Mesenchymal stem cell (in vitro differentiated cells and primary cell): ENCODE results near the gene SPINT2.
A peak's percentile ranks its signal among the peaks of the same experiment; 100 is the strongest.

Experiments used
- DNase-seq: peaks from one replicate; pipeline ENCODE4 v3.0.0-alpha.2; 2013
- H2AFZ ChIP-seq: one replicate; pipeline ENCODE4 v1.6.1; 2013; ENCODE audit warnings: low read depth, mild to moderate bottlenecking, control low read depth, inconsistent platforms, low read length, moderate library complexity
- H2AK5ac ChIP-seq: 2 replicates; pipeline ENCODE4 v1.6.1; 2013; ENCODE audit warnings: low read length, moderate library complexity, mild to moderate bottlenecking, inconsistent platforms; ENCODE audit not compliant: severe bottlenecking
- H2BK120ac ChIP-seq: one replicate; pipeline ENCODE4 v1.6.1; 2013; ENCODE audit warnings: low read depth, mild to moderate bottlenecking, inconsistent platforms, low read length, moderate library complexity
- H2BK12ac ChIP-seq, 2 experiments: one replicate each; pipeline ENCODE4 v1.6.1; 2013; ENCODE audit warnings: inconsistent platforms in 2 of 2, low read length in 2 of 2, mild to moderate bottlenecking in 2 of 2, moderate library complexity in 2 of 2, control low read depth in 1 of 2
- H2BK15ac ChIP-seq: one replicate; pipeline ENCODE4 v1.6.1; 2013; ENCODE audit warnings: mild to moderate bottlenecking, low read depth, inconsistent platforms; ENCODE audit not compliant: poor library complexity, severe bottlenecking
- H2BK5ac ChIP-seq: 2 replicates; pipeline ENCODE4 v1.6.1; 2013; ENCODE audit warnings: low read depth, mild to moderate bottlenecking, low read length, control low read depth, inconsistent platforms; ENCODE audit not compliant: poor library complexity, severe bottlenecking
- H3K14ac ChIP-seq, 2 experiments: one replicate each; pipeline ENCODE4 v1.6.1; 2013; ENCODE audit warnings: inconsistent platforms in 2 of 2, low read length in 2 of 2, control low read depth in 1 of 2, mild to moderate bottlenecking in 1 of 2, moderate library complexity in 1 of 2
- H3K18ac ChIP-seq, 2 experiments: one replicate each; pipeline ENCODE4 v1.6.1; 2013; ENCODE audit warnings: inconsistent platforms in 2 of 2, low read length in 2 of 2, control low read depth in 1 of 2, low read depth in 1 of 2, mild to moderate bottlenecking in 1 of 2
- H3K23ac ChIP-seq, 2 experiments: one replicate each; pipeline ENCODE4 v1.6.1; 2013; ENCODE audit warnings: inconsistent platforms in 2 of 2, low read length in 2 of 2, mild to moderate bottlenecking in 2 of 2, moderate library complexity in 2 of 2, control low read depth in 1 of 2
- H3K27ac ChIP-seq: 2 replicates; pipeline ENCODE4 v1.5.1; 2013; ENCODE audit warnings: mild to moderate bottlenecking, moderate library complexity, low read length, control low read depth, inconsistent platforms; ENCODE audit not compliant: poor library complexity, severe bottlenecking
- H3K27me3 ChIP-seq, 2 experiments: 2 replicates each; pipeline versions ENCODE4 v1.6.1 to v1.7.0; 2013; ENCODE audit warnings: low read length in 2 of 2, mild to moderate bottlenecking in 2 of 2, moderate library complexity in 2 of 2, control low read depth in 1 of 2, inconsistent platforms in 1 of 2; ENCODE audit not compliant: control insufficient read depth in 1 of 2, insufficient read depth in 1 of 2
- H3K36me3 ChIP-seq, 2 experiments: 2 replicates each; pipeline versions ENCODE4 v1.6.1 to v1.7.0; 2013; ENCODE audit warnings: low read length in 2 of 2, control low read depth in 1 of 2, inconsistent platforms in 1 of 2, low read depth in 1 of 2, mild to moderate bottlenecking in 1 of 2; ENCODE audit not compliant: insufficient read depth in 2 of 2, control insufficient read depth in 1 of 2
- H3K4ac ChIP-seq, 2 experiments: one replicate each; pipeline ENCODE4 v1.6.1; 2013; ENCODE audit warnings: inconsistent platforms in 2 of 2, low read length in 2 of 2, mild to moderate bottlenecking in 2 of 2, moderate library complexity in 2 of 2, control low read depth in 1 of 2, low read depth in 1 of 2
- H3K4me1 ChIP-seq: 2 replicates; pipeline ENCODE4 v1.6.1; 2013; ENCODE audit warnings: low read depth, low read length, control low read depth; ENCODE audit not compliant: control insufficient read depth, insufficient read depth
- H3K4me2 ChIP-seq: 2 replicates; pipeline ENCODE4 v1.6.1; 2013; ENCODE audit warnings: low read length, mild to moderate bottlenecking, inconsistent platforms; ENCODE audit not compliant: poor library complexity, severe bottlenecking
- H3K4me3 ChIP-seq, 2 experiments: 2 replicates each; pipeline versions ENCODE4 v1.5.1 to v1.7.0; 2013; ENCODE audit warnings: low read length in 2 of 2, mild to moderate bottlenecking in 2 of 2, control low read depth in 1 of 2, low read depth in 1 of 2; ENCODE audit not compliant: insufficient read depth in 1 of 2
- H3K79me1 ChIP-seq: replicated peaks from 2 replicates; pipeline ENCODE4 v1.6.1; 2013; ENCODE audit warnings: mild to moderate bottlenecking, control low read depth, low read length, inconsistent platforms; ENCODE audit not compliant: poor library complexity, severe bottlenecking
- H3K9ac ChIP-seq: 2 replicates; pipeline ENCODE4 v1.7.0; 2013; ENCODE audit warnings: mild to moderate bottlenecking, low read length, moderate library complexity
- H3K9me3 ChIP-seq: 2 replicates; pipeline ENCODE4 v1.7.0; 2013; ENCODE audit warnings: mild to moderate bottlenecking, low read length; ENCODE audit not compliant: control insufficient read depth
- H4K8ac ChIP-seq: one replicate; pipeline ENCODE4 v1.6.1; 2013; ENCODE audit warnings: inconsistent platforms, mild to moderate bottlenecking, low read length, moderate library complexity
- H4K91ac ChIP-seq: one replicate; pipeline ENCODE4 v1.6.1; 2013; ENCODE audit warnings: mild to moderate bottlenecking, low read length, inconsistent platforms
- WGBS: methylation state at CpG from one replicate; pipeline ENCODE4 v1.1.7; 2013; ENCODE audit warnings: mixed read lengths; 5-methylcytosine and 5-hydroxymethylcytosine counted together

Gene SPINT2

DNA sequence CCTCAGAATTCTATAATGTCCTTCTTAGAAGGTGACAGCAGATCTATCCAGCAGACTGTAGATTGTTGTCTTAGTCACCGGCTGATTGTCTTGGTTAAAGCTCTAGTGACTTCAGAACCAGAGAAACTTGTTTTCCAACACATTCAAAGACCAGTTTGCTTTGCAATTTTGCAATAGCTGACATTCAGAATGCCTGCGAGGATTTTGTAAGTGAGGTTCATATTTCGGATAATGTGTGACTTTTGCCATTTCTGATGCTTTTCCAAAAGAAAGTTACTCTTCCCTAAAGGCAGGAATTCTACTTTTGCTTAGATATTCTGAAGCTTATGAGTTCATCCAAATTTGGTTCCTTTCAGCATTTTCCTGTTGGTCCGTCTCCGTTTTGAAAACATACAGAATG is 13.2 kb downstream of the SPINT2 start:
- Histone ChIP-seq H4K91ac (no peak overlapping the region), H3K79me1 (peaks cover 14% of the 10 kb centered on the region), H3K4me2 (no peak overlapping the region), H2BK120ac (no peak overlapping the region), H2BK12ac (no peak overlapping the region), H2BK5ac (no peak overlapping the region), H3K27me3 (no peaks in the 10 kb centered on the region), H4K8ac (no peak overlapping the region), H3K23ac (no peak overlapping the region), H3K27ac (no peak overlapping the region), H2AK5ac (no peak overlapping the region), H3K4me3 (peak overlapping the region in 1 of 2 experiments; percentile 25), H3K4ac (no peak overlapping the region), H3K4me1 (peaks cover 8% of the 10 kb centered on the region), H2BK15ac (no peak overlapping the region), H3K18ac (no peak overlapping the region), H3K9me3 (no peaks in the 10 kb centered on the region), H3K36me3 (peaks cover 0 to 6% of the 10 kb centered on the region in 2 experiments), H2AFZ (no peak overlapping the region), H3K14ac (no peak overlapping the region), H3K9ac (no peak overlapping the region)
- 69% methylated on average over 4 of the region's 5 CpGs for WGBS
- DNase-seq = peak; percentile 42

DNA sequence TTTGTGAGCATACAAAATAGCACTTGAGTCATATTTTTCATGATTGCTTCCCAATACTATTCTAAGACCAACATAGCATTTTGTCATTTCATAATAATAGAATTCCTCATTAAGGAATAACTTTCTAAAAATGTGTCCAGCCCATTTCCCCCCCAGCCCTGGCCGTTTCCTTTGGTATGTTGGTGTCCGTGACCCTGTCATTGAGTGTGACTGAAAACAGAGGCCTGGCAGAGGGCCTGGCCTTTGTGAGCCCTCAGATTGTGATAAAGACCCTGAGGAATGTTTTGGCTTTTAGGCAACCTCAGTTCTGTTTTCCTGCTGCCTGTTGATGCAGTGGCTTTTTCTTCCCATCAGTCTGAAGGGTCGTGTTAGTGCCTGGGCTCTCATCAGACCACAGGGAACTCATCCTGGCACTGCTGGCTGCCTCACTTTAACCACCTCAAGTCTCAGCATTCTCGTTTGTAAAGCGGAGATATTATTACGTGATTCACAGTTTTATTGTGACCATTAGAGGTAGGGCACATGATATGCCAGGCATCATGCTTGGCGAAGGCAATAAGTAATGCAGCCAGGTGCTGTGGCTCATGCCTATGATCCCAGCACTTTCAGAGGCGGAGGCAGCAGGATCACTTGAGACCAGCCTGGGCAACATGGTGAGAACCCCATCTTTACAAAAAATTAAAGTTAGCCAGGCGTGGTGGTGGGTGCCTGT is 13.8 kb downstream of the SPINT2 start:
- H4K8ac ChIP-seq = peak overlapping the region; percentile 78
- H3K18ac ChIP-seq = peak overlapping the region; percentile 16 to 67
- H2BK15ac ChIP-seq = no peak overlapping the region
- H3K14ac ChIP-seq = no peak overlapping the region
- peak overlapping the region; percentile 9 for H3K9ac ChIP-seq
- DNase-seq = peak; percentile 43
- no peaks in the 10 kb centered on the region for H3K9me3 ChIP-seq
- peaks cover 0 to 6% of the 10 kb centered on the region in 2 experiments for H3K36me3 ChIP-seq
- no peaks in the 10 kb centered on the region for H3K27me3 ChIP-seq
- H2BK5ac ChIP-seq = no peak overlapping the region
- WGBS = 53% methylated on average over 9 of the region's 9 CpGs
- peak overlapping the region; percentile 8 for H2AFZ ChIP-seq
- peaks cover 14% of the 10 kb centered on the region for H3K79me1 ChIP-seq
- H2BK12ac ChIP-seq = peak overlapping the region; percentile 18 to 48
- no peak overlapping the region for H2BK120ac ChIP-seq
- no peak overlapping the region for H3K23ac ChIP-seq
- no peak overlapping the region for H3K4me2 ChIP-seq
- H4K91ac ChIP-seq = peak overlapping the region; percentile 60
- H3K27ac ChIP-seq = peak overlapping the region; percentile 8
- peaks cover 8% of the 10 kb centered on the region for H3K4me1 ChIP-seq
- peak overlapping the region in 1 of 2 experiments; percentile 24 for H3K4ac ChIP-seq
- no peak overlapping the region for H2AK5ac ChIP-seq
- H3K4me3 ChIP-seq = peak overlapping the region in 1 of 2 experiments; percentile 25

DNA sequence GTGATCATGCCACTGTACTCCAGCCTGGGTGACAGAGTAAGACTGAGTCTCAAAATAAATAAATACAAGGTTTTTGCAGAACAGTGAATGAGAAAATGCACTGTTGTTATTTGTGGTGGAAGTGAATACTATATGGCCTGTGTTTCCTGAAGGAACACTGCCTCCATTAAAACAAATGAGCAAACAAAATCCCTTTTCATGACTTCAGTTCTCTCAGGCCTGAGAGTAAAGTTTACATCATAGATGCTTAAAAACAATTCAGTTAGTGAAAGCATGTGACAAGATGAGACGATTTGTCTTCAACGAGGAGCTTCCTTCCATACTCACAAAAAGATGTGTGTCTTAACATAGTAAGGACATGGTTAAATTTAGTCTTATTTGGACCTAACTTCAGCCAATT is 14.4 kb downstream of the SPINT2 start:
- no peak overlapping the region for H3K4me2 ChIP-seq
- H3K79me1 ChIP-seq = peaks cover 15% of the 10 kb centered on the region
- no peak overlapping the region for H4K8ac ChIP-seq
- no peak overlapping the region for H2BK5ac ChIP-seq
- no CpG with 5 or more reads among the region's 2 CpGs for WGBS
- H3K4me1 ChIP-seq = peaks cover 8% of the 10 kb centered on the region
- no peak overlapping the region for H2BK12ac ChIP-seq
- H3K4me3 ChIP-seq = no peak overlapping the region
- H2BK120ac ChIP-seq = no peak overlapping the region
- H2AFZ ChIP-seq = no peak overlapping the region
- no peak overlapping the region for H2AK5ac ChIP-seq
- H3K36me3 ChIP-seq = peaks cover 0 to 6% of the 10 kb centered on the region in 2 experiments
- DNase-seq = peak; percentile 33
- no peak overlapping the region for H3K4ac ChIP-seq
- H3K14ac ChIP-seq = no peak overlapping the region
- H3K27me3 ChIP-seq = no peaks in the 10 kb centered on the region
- H4K91ac ChIP-seq = no peak overlapping the region
- peak overlapping the region; percentile 16 to 67 for H3K18ac ChIP-seq
- no peak overlapping the region for H3K9ac ChIP-seq
- no peaks in the 10 kb centered on the region for H3K9me3 ChIP-seq
- no peak overlapping the region for H2BK15ac ChIP-seq
- no peak overlapping the region for H3K27ac ChIP-seq
- no peak overlapping the region for H3K23ac ChIP-seq

DNA sequence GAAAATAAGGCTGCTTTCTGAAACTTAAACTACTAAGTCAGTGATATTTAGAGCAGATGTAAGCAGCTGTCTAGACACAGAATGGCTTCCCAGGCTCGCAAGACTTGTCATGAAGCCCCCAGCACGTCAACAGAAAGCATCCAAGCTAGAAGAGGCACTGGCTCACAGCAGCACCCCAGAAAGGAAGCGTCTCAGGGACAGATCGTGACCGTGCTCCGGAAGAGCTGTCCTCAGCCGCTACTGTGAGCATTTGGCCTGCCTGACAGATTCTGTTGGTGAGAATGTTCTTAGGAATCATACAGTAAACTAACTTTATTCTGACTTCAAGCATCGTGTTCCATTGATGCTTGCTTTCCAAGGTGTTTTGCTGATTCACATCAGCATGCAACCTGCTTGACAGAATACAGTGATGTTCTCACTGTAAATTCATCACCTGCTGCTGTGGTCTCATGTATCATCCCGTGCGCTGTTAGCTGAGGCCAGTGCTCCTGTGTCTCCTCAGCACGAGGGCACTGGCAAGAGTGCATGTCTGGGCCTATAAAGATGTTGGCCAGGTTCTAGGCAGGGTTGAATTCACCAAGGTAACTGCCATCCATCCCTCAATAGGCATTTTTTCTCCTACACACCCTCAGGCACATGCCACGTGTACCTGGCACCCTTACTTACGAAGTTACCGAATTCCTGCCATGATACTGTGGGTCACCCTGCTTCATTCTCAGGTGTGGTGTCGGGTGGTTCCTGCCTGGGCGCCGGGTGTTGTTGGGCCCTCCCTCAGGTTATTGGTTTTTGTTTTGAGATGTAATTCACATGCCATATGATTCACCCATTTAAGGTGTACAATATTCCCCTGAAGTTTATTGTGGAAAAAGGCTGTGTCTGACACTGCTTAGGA is 15.9 kb downstream of the SPINT2 start:
- no peak overlapping the region for H2AFZ ChIP-seq
- H3K23ac ChIP-seq = no peak overlapping the region
- no peak overlapping the region for H3K4me2 ChIP-seq
- no peak overlapping the region for H4K91ac ChIP-seq
- peaks cover 0 to 8% of the 10 kb centered on the region in 2 experiments for H3K36me3 ChIP-seq
- no peak overlapping the region for H3K4me3 ChIP-seq
- H3K18ac ChIP-seq = no peak overlapping the region
- H3K27ac ChIP-seq = no peak overlapping the region
- WGBS = 86% methylated on average over 14 of the region's 17 CpGs
- no peak overlapping the region for H3K14ac ChIP-seq
- H2BK15ac ChIP-seq = no peak overlapping the region
- no peak overlapping the region for H3K9ac ChIP-seq
- H3K79me1 ChIP-seq = peaks cover 17% of the 10 kb centered on the region
- H3K4ac ChIP-seq = no peak overlapping the region
- no peak overlapping the region for H2AK5ac ChIP-seq
- H4K8ac ChIP-seq = no peak overlapping the region
- no peak for DNase-seq
- no peaks in the 10 kb centered on the region for H3K9me3 ChIP-seq
- no peak overlapping the region for H2BK120ac ChIP-seq
- H3K27me3 ChIP-seq = no peaks in the 10 kb centered on the region
- no peak overlapping the region for H2BK5ac ChIP-seq
- peak overlapping the region; percentile 42 to 80 for H2BK12ac ChIP-seq
- H3K4me1 ChIP-seq = peaks cover 9% of the 10 kb centered on the region
